HCT116 (cell line): ENCODE measurements around the gene ZNF143. TPM values are rescaled to one million over a fixed set of nuclear protein-coding genes. Genes with fewer than 3 reads are reported as not detected.

Experiments
- ATAC-seq: fragments of 200-7000 bp; cut with Tn5 transposase; 2 replicates; pipeline ENCODE4 v1.9.1; 2020; ENCODE audit warnings: mild to moderate bottlenecking, moderate library complexity
- BruUV-seq: library from RNA; stranded (reverse); fragments of 400-500 nt; replicated peaks from 2 replicates; lab custom pipeline; 2021; lab: Mats Ljungman, UMichigan
- CTCF ChIA-PET: fragments of 300-600 bp; sonication (Branson Sonifier 250); formaldehyde crosslinking; loops from one replicate; lab custom pipeline; 2021; ENCODE audit warnings: antibody characterized with exemption; lab: Charles Lee
- POLR2A ChIA-PET: fragments of 300-600, 350-600 bp; sonication (Branson Sonifier 250); formaldehyde crosslinking; loops from one replicate; lab custom pipeline; 2021; ENCODE audit warnings: antibody characterized with exemption; lab: Charles Lee
- RAD21 ChIA-PET, 2 experiments: fragments of 300-600 bp; sonication (Branson Sonifier 250); formaldehyde crosslinking; loops; one replicate each; lab custom pipeline; 2023; ENCODE audit warnings: low total read pairs in 2 of 2; ENCODE audit not compliant: uncharacterized antibody in 2 of 2, unreplicated experiment in 2 of 2, low non-redundant PET in 1 of 2; lab: Charles Lee
- DNase-seq: peaks from one replicate; pipeline ENCODE4 v3.0.0-alpha.2; 2010; ENCODE audit warnings: low read depth, low spot score
- H2AFZ ChIP-seq: fragments of 200-600 bp; shearing (Covaris generic), sonication (generic); 2 replicates; pipeline ENCODE4 v1.6.1; 2017; ENCODE audit warnings: low read depth, mixed run types, mixed read lengths, antibody characterized with exemption, low read length; ENCODE audit not compliant: poor library complexity, severe bottlenecking
- H3K27ac ChIP-seq: 2 replicates; pipeline ENCODE4 v1.5.1; 2012; ENCODE audit warnings: low read depth, low read length
- H3K27me3 ChIP-seq: fragments of 200-600 bp; sonication (generic); 2 replicates; pipeline ENCODE4 v1.6.1; 2016; ENCODE audit warnings: mixed run types, low read length, mixed read lengths; ENCODE audit not compliant: insufficient read depth
- H3K36me3 ChIP-seq, 2 experiments: fragments of 200-500 bp in 1 of 2; fragments of 200-600 bp in 1 of 2; sonication (Bioruptor generic) in 1 of 2; sonication (generic) in 1 of 2; 2 replicates each; pipeline versions ENCODE4 v1.5.1 to v1.6.1; 2014 to 2016; ENCODE audit warnings: low read length in 2 of 2, inconsistent platforms in 1 of 2, mixed read lengths in 1 of 2, mixed run types in 1 of 2; ENCODE audit not compliant: insufficient read depth in 2 of 2, control insufficient read depth in 1 of 2
- H3K4me1 ChIP-seq, 2 experiments: fragments of 200-600 bp in 1 of 2; sonication (generic) in 1 of 2; 2 replicates each; pipeline versions ENCODE4 v1.5.1 to v1.6.1; 2012 to 2017; ENCODE audit warnings: low read length in 2 of 2, inconsistent platforms in 1 of 2, mild to moderate bottlenecking in 1 of 2, mixed read lengths in 1 of 2, mixed run types in 1 of 2, moderate library complexity in 1 of 2; ENCODE audit not compliant: insufficient read depth in 2 of 2, control insufficient read depth in 1 of 2
- H3K4me2 ChIP-seq: fragments of 200-600 bp; sonication (generic); 2 replicates; pipeline ENCODE4 v1.6.1; 2017; ENCODE audit warnings: mixed run types, low read length, mixed read lengths
- H3K4me3 ChIP-seq, 2 experiments: fragments of 200-600 bp in 1 of 2; sonication (generic) in 1 of 2; replicated peaks in 1 of 2; 2 replicates each; pipeline ENCODE4 v1.5.1; 2011 to 2016; ENCODE audit warnings: low read length in 2 of 2, control low read depth in 1 of 2, low read depth in 1 of 2, mild to moderate bottlenecking in 1 of 2, mixed read lengths in 1 of 2, mixed run types in 1 of 2
- H3K79me2 ChIP-seq: fragments of 200-600 bp; sonication (generic); 2 replicates; pipeline ENCODE4 v1.6.1; 2017; ENCODE audit warnings: mild to moderate bottlenecking, mixed run types, low read length, moderate library complexity, mixed read lengths; ENCODE audit not compliant: insufficient read depth
- H3K9ac ChIP-seq: fragments of 200-600 bp; sonication (generic); 2 replicates; pipeline ENCODE4 v1.6.1; 2016; ENCODE audit warnings: low read length, mixed read lengths
- H3K9me2 ChIP-seq: fragments of 200-600 bp; sonication (generic), shearing (Covaris generic); 2 replicates; pipeline ENCODE4 v1.6.1; 2017; ENCODE audit warnings: mixed run types, mild to moderate bottlenecking, moderate library complexity; ENCODE audit not compliant: insufficient read depth
- H3K9me3 ChIP-seq, 2 experiments: fragments of 200-500 bp in 1 of 2; fragments of 200-600 bp in 1 of 2; sonication (Bioruptor generic) in 1 of 2; sonication (generic) in 1 of 2; 2 replicates each; pipeline ENCODE4 v1.6.1; 2014 to 2017; ENCODE audit warnings: low read length in 2 of 2, mixed read lengths in 2 of 2, inconsistent platforms in 1 of 2, low read depth in 1 of 2, mild to moderate bottlenecking in 1 of 2, mixed run types in 1 of 2, moderate library complexity in 1 of 2; ENCODE audit not compliant: control insufficient read depth in 1 of 2, insufficient read depth in 1 of 2
- H4K20me1 ChIP-seq: fragments of 200-600 bp; sonication (generic), shearing (Covaris generic); 2 replicates; pipeline ENCODE4 v1.6.1; 2017; ENCODE audit warnings: mixed run types, mild to moderate bottlenecking, moderate library complexity; ENCODE audit not compliant: insufficient read depth
- CBX3 ChIP-seq: IDR thresholded peaks from 2 replicates; pipeline ENCODE4 v1.6.1; 2012; ENCODE audit warnings: low read depth
- CEBPB ChIP-seq: IDR thresholded peaks from 2 replicates; pipeline ENCODE4 v1.6.1; 2012; ENCODE audit warnings: low read depth
- EGR1 ChIP-seq: IDR thresholded peaks from 2 replicates; pipeline ENCODE4 v1.6.1; 2012; ENCODE audit warnings: low read depth
- ELF1 ChIP-seq: IDR thresholded peaks from 2 replicates; pipeline ENCODE4 v1.6.1; 2012; ENCODE audit warnings: low read depth, borderline replicate concordance
- EZH2phosphoT487 ChIP-seq: fragments of 200-600 bp; IDR thresholded peaks from 2 replicates; pipeline ENCODE4 v1.6.1; 2018; ENCODE audit warnings: antibody characterized with exemption, borderline replicate concordance
- FOSL1 ChIP-seq: IDR thresholded peaks from 2 replicates; pipeline ENCODE4 v1.6.1; 2012; ENCODE audit warnings: low read depth
- JUND ChIP-seq: IDR thresholded peaks from 2 replicates; pipeline ENCODE4 v1.6.1; 2012
- MAX ChIP-seq: IDR thresholded peaks from 2 replicates; pipeline ENCODE4 v1.6.1; 2012
- POLR2A ChIP-seq: IDR thresholded peaks from 2 replicates; pipeline ENCODE4 v1.7.0; 2011; ENCODE audit warnings: borderline replicate concordance; ENCODE audit not compliant: insufficient read depth, insufficient read length; ENCODE audit errors: extremely low read depth
- REST ChIP-seq: IDR thresholded peaks from 2 replicates; pipeline ENCODE4 v1.6.1; 2012; ENCODE audit warnings: low read depth
- SP1 ChIP-seq: IDR thresholded peaks from 2 replicates; pipeline ENCODE4 v1.6.1; 2012; ENCODE audit warnings: low read depth
- SRF ChIP-seq: IDR thresholded peaks from 2 replicates; pipeline ENCODE4 v1.6.1; 2012; ENCODE audit warnings: low read depth
- TCF7L2 ChIP-seq: IDR thresholded peaks from 2 replicates; pipeline ENCODE4 v1.7.0; 2011; ENCODE audit warnings: borderline replicate concordance, inconsistent platforms; ENCODE audit not compliant: insufficient read depth, insufficient read length; ENCODE audit errors: extremely low read depth
- YY1 ChIP-seq: IDR thresholded peaks from 2 replicates; pipeline ENCODE4 v1.6.1; 2011; ENCODE audit warnings: low read length, low read depth, moderate library complexity, mild to moderate bottlenecking; ENCODE audit not compliant: insufficient replicate concordance; ENCODE audit errors: extremely low read depth
- ZNF274 ChIP-seq: fragments of 200-500 bp; sonication (Bioruptor generic); IDR thresholded peaks from 2 replicates; pipeline ENCODE4 v1.6.1; 2014; ENCODE audit warnings: mild to moderate bottlenecking, low read depth, low read length, inconsistent platforms
- intact Hi-C: fragments of 100-400 bp; cut with micrococcal nuclease; formaldehyde crosslinking; loops from 2 replicates; pipeline ENCODE4 v1.10.0; 2022
- total RNA-seq: library from RNA; stranded (reverse); gene quantifications from one replicate; pipeline ENCODE4 v1.2.1, GENCODE V29; 2021; ENCODE audit not compliant: unreplicated experiment
- TF ChIP-seq, protein P1 (sequence below): IDR thresholded peaks from 2 replicates; pipeline ENCODE4 v1.6.1; 2011; ENCODE audit warnings: mild to moderate bottlenecking, low read length, moderate library complexity; ENCODE audit not compliant: insufficient replicate concordance; ENCODE audit errors: extremely low read depth

Gene ZNF143
- total RNA-seq, 1 experiment from 2014 or later: 27.5 TPM

GRCh38 chr11:9428706-9429105 is 32.1 kb upstream of the ZNF143 start:
- Histone ChIP-seq H3K27ac (no peak overlapping the region), H4K20me1 (peaks cover 24% of the 10 kb centered on the region), H3K79me2 (peaks cover 95% of the 10 kb centered on the region), H3K9me3 (no peaks in the 10 kb centered on the region), H2AFZ (no peak overlapping the region), H3K9me2 (no peaks in the 10 kb centered on the region), H3K4me3 (no peak overlapping the region), H3K9ac (no peak overlapping the region), H3K4me2 (no peak overlapping the region), H3K4me1 (no peaks in the 10 kb centered on the region), H3K36me3 (peaks cover 74 to 81% of the 10 kb centered on the region in 2 experiments), H3K27me3 (no peaks in the 10 kb centered on the region)
- intact Hi-C loops: no loop called here
- TF ChIP-seq EGR1 (no peak), YY1 (no peak), CBX3 (no peak), EZH2phosphoT487 (no peak), ELF1 (no peak), ZNF274 (no peak), CEBPB (no peak)
- CTCF ChIA-PET: no interaction called here
- POLR2A ChIA-PET: no interaction called here
- ATAC-seq (no peak), DNase-seq (no peak)
- RAD21 ChIA-PET: no interaction called here
- BruUV-seq: no TSS peak

- no peaks in the 10 kb centered on the region for H3K9me2 ChIP-seq
- ATAC-seq (no peak), DNase-seq (no peak)
- H3K4me3 ChIP-seq: no peak overlapping the region
- peaks cover 75% of the 10 kb centered on the region for H3K79me2 ChIP-seq
- H4K20me1 ChIP-seq: peaks cover 4% of the 10 kb centered on the region; the same call in 1 of the 2 replicates
- H3K9ac ChIP-seq: no peak overlapping the region
- ChIA-PET CTCF (no interaction called here), RAD21 (no interaction called here), POLR2A (no interaction called here)
- H3K9me3 ChIP-seq: no peaks in the 10 kb centered on the region
- H3K27ac ChIP-seq: no peak overlapping the region
- peaks cover 66 to 80% of the 10 kb centered on the region in 2 experiments for H3K36me3 ChIP-seq
- BruUV-seq: no TSS peak
- H3K4me1 ChIP-seq: no peaks in the 10 kb centered on the region
- intact Hi-C loops: no loop called here
- H2AFZ ChIP-seq: no peak overlapping the region
- no peak overlapping the region for H3K4me2 ChIP-seq
- H3K27me3 ChIP-seq: no peaks in the 10 kb centered on the region
- TF ChIP-seq EGR1 (no peak), REST (no peak), ZNF274 (no peak), EZH2phosphoT487 (no peak), FOSL1 (no peak), MAX (no peak), JUND (no peak), POLR2A (no peak), SP1 (no peak), YY1 (no peak), ELF1 (no peak), SRF (no peak), TCF7L2 (no peak)
- TF ChIP-seq, protein P1, sequence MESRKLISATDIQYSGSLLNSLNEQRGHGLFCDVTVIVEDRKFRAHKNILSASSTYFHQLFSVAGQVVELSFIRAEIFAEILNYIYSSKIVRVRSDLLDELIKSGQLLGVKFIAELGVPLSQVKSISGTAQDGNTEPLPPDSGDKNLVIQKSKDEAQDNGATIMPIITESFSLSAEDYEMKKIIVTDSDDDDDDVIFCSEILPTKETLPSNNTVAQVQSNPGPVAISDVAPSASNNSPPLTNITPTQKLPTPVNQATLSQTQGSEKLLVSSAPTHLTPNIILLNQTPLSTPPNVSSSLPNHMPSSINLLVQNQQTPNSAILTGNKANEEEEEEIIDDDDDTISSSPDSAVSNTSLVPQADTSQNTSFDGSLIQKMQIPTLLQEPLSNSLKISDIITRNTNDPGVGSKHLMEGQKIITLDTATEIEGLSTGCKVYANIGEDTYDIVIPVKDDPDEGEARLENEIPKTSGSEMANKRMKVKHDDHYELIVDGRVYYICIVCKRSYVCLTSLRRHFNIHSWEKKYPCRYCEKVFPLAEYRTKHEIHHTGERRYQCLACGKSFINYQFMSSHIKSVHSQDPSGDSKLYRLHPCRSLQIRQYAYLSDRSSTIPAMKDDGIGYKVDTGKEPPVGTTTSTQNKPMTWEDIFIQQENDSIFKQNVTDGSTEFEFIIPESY: no peak
Observed at GRCh38 chr11:9438611-9439010, 22.2 kb upstream of the ZNF143 start.
